Activated effector memory CD4-positive, alpha-beta T cell treated with Interleukin-2 at 50 U/mL for 16 hours (primary cell): ENCODE measurements around the gene CASP4.
"Not testable (repeated sequence)": the region's sequence is repeated elsewhere in the genome, so short reads cannot be mapped to it uniquely, and the experiment has no call there.

ENCODE experiments used
- DNase-seq: peaks from one replicate; pipeline ENCODE4 v3.0.0-alpha.2; 2020

The CASP4 gene

GRCh38 chr11:104968355-104968855 is at the start of gene CASP4:
CASP4 (minus strand) TSS chr11:104968574; CDS start chr11:104968525, 49 bp downstream.
- no peak for DNase-seq

GRCh38 chr11:105007463-105007862 is 39.1 kb upstream of the CASP4 start:
- DNase-seq, result no peak

- DNase-seq, result no peak
Measured at GRCh38 chr11:105005451-105005845, 37.1 kb upstream of the CASP4 start.

GRCh38 chr11:105004021-105004420 is 35.6 kb upstream of the CASP4 start:
- DNase-seq, result no peak

GRCh38 chr11:105003151-105003550 is 34.8 kb upstream of the CASP4 start:
- no peak for DNase-seq

GRCh38 chr11:105000797-105001196 is 32.4 kb upstream of the CASP4 start:
- DNase-seq, result peak; percentile 31

- no peak for DNase-seq
Measured at GRCh38 chr11:105000167-105000566, 31.8 kb upstream of the CASP4 start.

GRCh38 chr11:104999721-105000120 is 31.3 kb upstream of the CASP4 start:
- DNase-seq, result no peak

GRCh38 chr11:104997288-104997687 is 28.9 kb upstream of the CASP4 start:
- DNase-seq, result no peak

GRCh38 chr11:104995001-104995408 is 26.6 kb upstream of the CASP4 start:
- no peak for DNase-seq

GRCh38 chr11:104992781-104993180 is 24.4 kb upstream of the CASP4 start:
- no peak for DNase-seq

- DNase-seq, result no peak
Measured at GRCh38 chr11:104991994-104992393, 23.6 kb upstream of the CASP4 start.

GRCh38 chr11:104984808-104985207 is 16.4 kb upstream of the CASP4 start:
- DNase-seq, result no peak

- no peak for DNase-seq
Measured at GRCh38 chr11:104979839-104980238, 11.5 kb upstream of the CASP4 start.

GRCh38 chr11:104973616-104974015 is 5.2 kb upstream of the CASP4 start:
- no peak for DNase-seq

GRCh38 chr11:104972924-104973323 is 4.5 kb upstream of the CASP4 start:
- not testable (repeated sequence) for DNase-seq

- DNase-seq, result no peak
Measured at GRCh38 chr11:104970756-104971155, 2.4 kb upstream of the CASP4 start.

GRCh38 chr11:104968856-104969776 is 742 bp upstream of the CASP4 start:
- no peak for DNase-seq

- DNase-seq, result no peak
Measured at GRCh38 chr11:104967534-104968354, 630 bp downstream of the CASP4 start.

GRCh38 chr11:104965735-104966134 is 2.6 kb downstream of the CASP4 start:
- no peak for DNase-seq

- DNase-seq, result no peak
Measured at GRCh38 chr11:104964247-104964646, 4.1 kb downstream of the CASP4 start.

- DNase-seq, result no peak
Measured at GRCh38 chr11:104962852-104963251, 5.5 kb downstream of the CASP4 start.

- no peak for DNase-seq
Measured at GRCh38 chr11:104957280-104957679, 11.1 kb downstream of the CASP4 start.

- no peak for DNase-seq
Measured at GRCh38 chr11:104956528-104956927, 11.8 kb downstream of the CASP4 start.
